Small intestine (tissue), 16 donors: ENCODE measurements around the gene NUDT21. TPM values are rescaled to one million over a fixed set of nuclear protein-coding genes. Genes with fewer than 3 reads are reported as not detected.
"Not testable (repeated sequence)": the region's sequence is repeated elsewhere in the genome, so short reads cannot be mapped to it uniquely, and the experiment has no call there.

ENCODE experiments used
- DNase-seq, 2 donors: peaks; one replicate each; pipeline versions ENCODE4 v3.0.0 to v3.0.0-alpha.2; 2013
- FAIRE-seq: peaks from 2 replicates; lab custom pipeline; 2012; peaks lifted over from hg19 to GRCh38; lab: Jason Lieb, UNC
- H3K27ac ChIP-seq, 3 donors: one replicate each; pipeline ENCODE4 v1.5.1; 2013; ENCODE audit warnings: low read length in 2 of 3, mild to moderate bottlenecking in 2 of 3, control low read depth in 1 of 3, inconsistent platforms in 1 of 3, low read depth in 1 of 3, moderate library complexity in 1 of 3
- H3K27me3 ChIP-seq, 3 donors: one replicate each; pipeline ENCODE4 v1.6.1; 2013; ENCODE audit warnings: low read length in 3 of 3, inconsistent platforms in 1 of 3; ENCODE audit not compliant: control insufficient read depth in 3 of 3, insufficient read depth in 3 of 3
- H3K36me3 ChIP-seq, 3 donors: one replicate each; pipeline ENCODE4 v1.6.1; 2013; ENCODE audit warnings: low read length in 3 of 3, inconsistent platforms in 1 of 3, low read depth in 1 of 3, mild to moderate bottlenecking in 1 of 3, moderate library complexity in 1 of 3; ENCODE audit not compliant: control insufficient read depth in 3 of 3, insufficient read depth in 2 of 3
- H3K4me1 ChIP-seq, 3 donors: one replicate each; pipeline ENCODE4 v1.6.1; 2013; ENCODE audit warnings: low read length in 2 of 3, inconsistent platforms in 1 of 3, low read depth in 1 of 3, mild to moderate bottlenecking in 1 of 3, moderate library complexity in 1 of 3; ENCODE audit not compliant: control insufficient read depth in 3 of 3, insufficient read depth in 2 of 3
- H3K4me3 ChIP-seq, 3 donors: one replicate each; pipeline ENCODE4 v1.5.1; 2013; ENCODE audit warnings: low read length in 3 of 3, control low read depth in 1 of 3, inconsistent platforms in 1 of 3, low read depth in 1 of 3, mild to moderate bottlenecking in 1 of 3, moderate library complexity in 1 of 3
- H3K9me3 ChIP-seq, 2 donors: one replicate each; pipeline ENCODE4 v1.6.1; 2013; ENCODE audit warnings: low read depth in 1 of 2, low read length in 1 of 2; ENCODE audit not compliant: control insufficient read depth in 2 of 2, insufficient read depth in 1 of 2
- WGBS, 3 donors: extraction: QIAGEN DNeasy Blood & Tissue Kit; methylation state at CpG; one replicate each; pipeline ENCODE4 v1.1.7; 2013; 5-methylcytosine and 5-hydroxymethylcytosine counted together
- long read RNA-seq, 10 donors: transcript quantifications; one replicate each; lab custom pipeline, GENCODE V29; 2026
- polyA plus RNA-seq, 4 donors: library from polyadenylated mRNA; stranded (reverse) in 3 of 4; unstranded in 1 of 4; fragments of 200-250 nt in 3 of 4; fragments of 120-200 nt in 1 of 4; gene quantifications; one replicate each; pipeline versions ENCODE4 v1.2.1 to v1.2.3, GENCODE V29; 2013
- donor health status: healthy with polysubstance abuse.
- donor health status: control.
- donor health status: control.
- donor health status: Bipolar disorder and iron deficiency.
- donor health status: healthy.

Gene NUDT21
- polyA plus RNA-seq = 10 to 100 TPM; 27.5 to 92.4 (median 51.0) TPM
- long read RNA-seq, donor 1 = 0 reads
- long read RNA-seq, donor 2, full-length matches to known transcripts = 19 of 27 reads
- long read RNA-seq, donor 2, partial matches to known transcripts = 8 of 27 reads
- long read RNA-seq, donor 2, other reads (novel, unspliced or antisense) = 0 of 27 reads
- long read RNA-seq, donor 3, full-length matches to known transcripts = 28 of 45 reads
- long read RNA-seq, donor 3, partial matches to known transcripts = 17 of 45 reads
- long read RNA-seq, donor 3, other reads (novel, unspliced or antisense) = 0 of 45 reads
- long read RNA-seq, donor 4 = 0 reads
- long read RNA-seq, donor 5, full-length matches to known transcripts = 8 of 8 reads
- long read RNA-seq, donor 5, partial matches to known transcripts = 0 of 8 reads
- long read RNA-seq, donor 5, other reads (novel, unspliced or antisense) = 0 of 8 reads
- long read RNA-seq, donor 6, full-length matches to known transcripts = 55 of 81 reads
- long read RNA-seq, donor 6, partial matches to known transcripts = 26 of 81 reads
- long read RNA-seq, donor 6, other reads (novel, unspliced or antisense) = 0 of 81 reads
- long read RNA-seq, donor 7, full-length matches to known transcripts = 35 of 54 reads
- long read RNA-seq, donor 7, partial matches to known transcripts = 19 of 54 reads
- long read RNA-seq, donor 7, other reads (novel, unspliced or antisense) = 0 of 54 reads
- long read RNA-seq, donor 8, full-length matches to known transcripts = 1 of 1 reads
- long read RNA-seq, donor 8, partial matches to known transcripts = 0 of 1 reads
- long read RNA-seq, donor 8, other reads (novel, unspliced or antisense) = 0 of 1 reads
- long read RNA-seq, donor 9, full-length matches to known transcripts = 9 of 9 reads
- long read RNA-seq, donor 9, partial matches to known transcripts = 0 of 9 reads
- long read RNA-seq, donor 9, other reads (novel, unspliced or antisense) = 0 of 9 reads
- long read RNA-seq, donor 10, full-length matches to known transcripts = 32 of 43 reads
- long read RNA-seq, donor 10, partial matches to known transcripts = 11 of 43 reads
- long read RNA-seq, donor 10, other reads (novel, unspliced or antisense) = 0 of 43 reads

GRCh38 chr16:56450986-56451752 is at the start of gene NUDT21, which contains the start of gene OGFOD1:
NUDT21 (minus strand) TSS chr16:56451332; CDS start chr16:56451202, 130 bp downstream.
OGFOD1 (plus strand) TSS chr16:56451554; CDS start chr16:56451613, 59 bp downstream.
- Histone ChIP-seq H3K27ac (peak within 1 kb of the TSS; percentile 80 to 94 (median 89)), H3K9me3 (no peaks in the 10 kb centered on the region), H3K4me3 (peak within 1 kb of the TSS; percentile 58 to 96 (median 75)), H3K27me3 (no peaks in the 10 kb centered on the region), H3K36me3 (peaks cover 0 to 3% (median 3%) of the 10 kb centered on the region in 3 donors), H3K4me1 (peaks cover 4 to 25% (median 17%) of the 10 kb centered on the region in 3 donors)
- WGBS, 3 donors = 0% methylated on average over 54 to 56 of the region's 56 CpGs
- FAIRE-seq (peak; percentile 86), DNase-seq (peak; percentile 97 to 99)

- Histone ChIP-seq H3K27me3 (no peaks in the 10 kb centered on the region), H3K36me3 (peaks cover 0 to 5% (median 3%) of the 10 kb centered on the region in 3 donors), H3K27ac (no peak overlapping the region), H3K4me3 (no peak overlapping the region), H3K4me1 (no peaks in the 10 kb centered on the region), H3K9me3 (no peaks in the 10 kb centered on the region)
- DNase-seq (no peak), FAIRE-seq (no peak)
- 91 to 98% (median 93%) methylated on average over 1 of the region's 1 CpG for WGBS, 3 donors
Observed at GRCh38 chr16:56493815-56494214, 42.7 kb upstream of the NUDT21 start.

- FAIRE-seq (no peak), DNase-seq (no peak)
- WGBS, 3 donors = 92 to 93% (median 92%) methylated on average over 2 of the region's 2 CpGs
- H3K27ac ChIP-seq = no peak overlapping the region
- H3K4me1 ChIP-seq = no peaks in the 10 kb centered on the region
- H3K4me3 ChIP-seq = no peak overlapping the region
- H3K9me3 ChIP-seq = no peaks in the 10 kb centered on the region
- H3K36me3 ChIP-seq = peaks cover 0 to 5% (median 3%) of the 10 kb centered on the region in 3 donors
- H3K27me3 ChIP-seq = no peaks in the 10 kb centered on the region
Observed at GRCh38 chr16:56493126-56493525, 42.0 kb upstream of the NUDT21 start.

GRCh38 chr16:56491657-56492261 is 40.6 kb upstream of the NUDT21 start:
- Histone ChIP-seq H3K4me3 (no peak overlapping the region), H3K9me3 (no peaks in the 10 kb centered on the region), H3K27me3 (no peaks in the 10 kb centered on the region), H3K4me1 (no peaks in the 10 kb centered on the region), H3K27ac (no peak overlapping the region), H3K36me3 (peaks cover 0 to 3% (median 3%) of the 10 kb centered on the region in 3 donors)
- FAIRE-seq (no peak), DNase-seq (no peak)
- WGBS, 3 donors = 91 to 97% (median 96%) methylated on average over 4 of the region's 4 CpGs

- not testable (repeated sequence) for DNase-seq, FAIRE-seq, H3K4me3 ChIP-seq, H3K27me3 ChIP-seq, H3K4me1 ChIP-seq, H3K9me3 ChIP-seq, H3K36me3 ChIP-seq, H3K27ac ChIP-seq
- 91 to 100% (median 95%) methylated on average over 1 of the region's 1 CpG for WGBS, 3 donors
Observed at GRCh38 chr16:56488868-56489267, 37.7 kb upstream of the NUDT21 start.

GRCh38 chr16:56488035-56488434 is 36.9 kb upstream of the NUDT21 start:
- H3K27ac ChIP-seq = no peak overlapping the region
- H3K9me3 ChIP-seq = no peaks in the 10 kb centered on the region
- DNase-seq = no peak
- no peaks in the 10 kb centered on the region for H3K27me3 ChIP-seq
- peaks cover 0 to 6% (median 3%) of the 10 kb centered on the region in 3 donors for H3K36me3 ChIP-seq
- FAIRE-seq = no peak
- no peaks in the 10 kb centered on the region for H3K4me1 ChIP-seq
- no peak overlapping the region for H3K4me3 ChIP-seq
- 68 to 92% (median 87%) methylated on average over 5 of the region's 5 CpGs for WGBS, 3 donors

- no peak overlapping the region for H3K27ac ChIP-seq
- H3K36me3 ChIP-seq = peaks cover 0 to 20% (median 3%) of the 10 kb centered on the region in 3 donors
- DNase-seq (no peak), FAIRE-seq (no peak)
- H3K4me3 ChIP-seq = no peak overlapping the region
- H3K9me3 ChIP-seq = no peaks in the 10 kb centered on the region
- H3K27me3 ChIP-seq = no peaks in the 10 kb centered on the region
- H3K4me1 ChIP-seq = no peaks in the 10 kb centered on the region
Observed at GRCh38 chr16:56483394-56483793, 32.3 kb upstream of the NUDT21 start.
